Measurements from ENCODE around the gene INPP5A. TPM values are rescaled to one million over a fixed set of nuclear protein-coding genes. Genes with fewer than 3 reads are reported as not detected.

INPP5A gene
- total RNA-seq, 1 experiment from 2014 or later: 44.5 TPM

DNA sequence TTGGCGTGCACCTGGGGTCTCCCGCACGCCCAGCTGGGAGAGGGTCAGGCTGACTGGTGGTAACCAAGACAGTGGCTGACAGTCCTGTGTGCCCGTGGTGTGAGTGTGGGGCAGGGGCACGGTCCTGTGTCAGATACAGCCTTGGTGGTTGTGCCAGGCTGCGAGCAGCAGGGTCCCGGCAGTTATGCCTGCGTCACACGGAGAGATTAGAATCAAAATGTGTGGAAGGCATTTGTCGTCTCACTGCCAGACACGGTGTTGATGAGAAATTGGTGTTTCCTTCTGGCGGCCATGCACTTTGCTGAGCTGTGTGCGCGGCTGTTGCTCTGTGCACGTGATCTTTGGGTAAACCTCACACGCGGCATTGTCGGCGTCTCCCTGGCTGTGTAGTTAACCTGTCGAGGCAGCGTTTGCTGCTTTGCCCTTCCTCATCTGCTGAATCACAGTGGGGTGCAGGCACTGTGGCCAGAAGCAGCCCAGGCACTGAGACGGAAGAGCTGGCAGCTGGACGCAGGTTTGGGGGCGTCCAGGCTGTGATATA lies 160.7 kb downstream of the INPP5A start:
- no peak overlapping the region for H3K27ac Mint-ChIP-seq (ENCODE audit: unreplicated experiment)

DNA sequence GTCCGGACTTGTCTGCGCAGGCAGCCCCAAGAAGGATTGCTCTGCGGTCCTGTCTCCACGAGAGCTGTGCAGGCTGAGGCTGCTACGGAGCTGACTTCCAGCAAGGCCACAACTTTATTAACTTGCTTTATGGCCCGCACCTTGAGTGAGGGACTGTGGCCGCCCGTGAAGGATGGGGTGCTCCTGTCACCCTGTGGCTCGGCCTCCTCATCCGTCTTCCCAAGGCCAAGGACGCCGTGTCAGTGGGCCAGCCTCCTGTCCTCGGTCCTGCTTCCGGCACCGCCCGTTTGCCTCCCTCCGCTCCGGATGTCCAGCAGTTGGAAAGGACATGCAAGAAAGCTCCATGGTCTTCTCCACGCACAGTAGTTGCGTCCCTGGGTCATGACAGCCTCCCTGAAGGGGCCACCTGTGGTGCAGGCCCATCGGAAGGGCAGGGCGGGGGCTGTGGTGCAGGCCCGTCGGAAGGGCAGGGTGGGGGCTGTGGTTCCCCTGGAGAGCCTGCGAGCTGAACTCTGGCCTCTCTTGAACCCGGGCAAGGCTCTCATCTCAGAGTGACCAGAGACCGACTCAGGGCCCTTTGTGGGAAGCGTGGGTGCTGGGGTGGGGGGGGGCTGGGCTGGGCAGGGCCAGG lies 161.3 kb downstream of the INPP5A start:
- H3K4me3 Mint-ChIP-seq (ENCODE audit: unreplicated experiment): no peak overlapping the region
- peaks cover 4% of the 10 kb centered on the region for H3K9me3 Mint-ChIP-seq (ENCODE audit: unreplicated experiment)
- no peak overlapping the region for H3K27ac Mint-ChIP-seq (ENCODE audit: unreplicated experiment)
- H3K4me1 Mint-ChIP-seq (ENCODE audit: low read depth, unreplicated experiment): no peaks in the 10 kb centered on the region
- intact Hi-C loops (cut with micrococcal nuclease; ENCODE audit: unreplicated experiment): no loop called here
- H3K36me3 ChIP-seq (ENCODE audit: control insufficient read depth, insufficient read depth, low read length): no peaks in the 10 kb centered on the region; the same call in 1 of the 2 replicates
- H3K9me3 ChIP-seq: no peaks in the 10 kb centered on the region
- peak in 1 of 2 experiments; percentile 26 for DNase-seq
- no peaks in the 10 kb centered on the region for H3K27me3 ChIP-seq (replicated peaks; ENCODE audit: control insufficient read depth, insufficient read depth, low read length)
- TF ChIP-seq, protein P1, sequence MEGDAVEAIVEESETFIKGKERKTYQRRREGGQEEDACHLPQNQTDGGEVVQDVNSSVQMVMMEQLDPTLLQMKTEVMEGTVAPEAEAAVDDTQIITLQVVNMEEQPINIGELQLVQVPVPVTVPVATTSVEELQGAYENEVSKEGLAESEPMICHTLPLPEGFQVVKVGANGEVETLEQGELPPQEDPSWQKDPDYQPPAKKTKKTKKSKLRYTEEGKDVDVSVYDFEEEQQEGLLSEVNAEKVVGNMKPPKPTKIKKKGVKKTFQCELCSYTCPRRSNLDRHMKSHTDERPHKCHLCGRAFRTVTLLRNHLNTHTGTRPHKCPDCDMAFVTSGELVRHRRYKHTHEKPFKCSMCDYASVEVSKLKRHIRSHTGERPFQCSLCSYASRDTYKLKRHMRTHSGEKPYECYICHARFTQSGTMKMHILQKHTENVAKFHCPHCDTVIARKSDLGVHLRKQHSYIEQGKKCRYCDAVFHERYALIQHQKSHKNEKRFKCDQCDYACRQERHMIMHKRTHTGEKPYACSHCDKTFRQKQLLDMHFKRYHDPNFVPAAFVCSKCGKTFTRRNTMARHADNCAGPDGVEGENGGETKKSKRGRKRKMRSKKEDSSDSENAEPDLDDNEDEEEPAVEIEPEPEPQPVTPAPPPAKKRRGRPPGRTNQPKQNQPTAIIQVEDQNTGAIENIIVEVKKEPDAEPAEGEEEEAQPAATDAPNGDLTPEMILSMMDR (IDR thresholded peaks at IDR 0.05; ENCODE audit: insufficient read depth in 1 of 2, low read depth in 1 of 2, low read length in 1 of 2, severe bottlenecking in 1 of 2, unreplicated experiment in 1 of 2): no peak
- no TSS peak for BruUV-seq (replicated peaks)
- H3K36me3 Mint-ChIP-seq (ENCODE audit: insufficient read depth, unreplicated experiment): peaks cover 8% of the 10 kb centered on the region
- no peaks in the 10 kb centered on the region for H3K27me3 Mint-ChIP-seq (ENCODE audit: insufficient read depth, unreplicated experiment)
- POLR2A ChIA-PET: no interaction called here
- H3K4me3 ChIP-seq (ENCODE audit: low read depth, low read length): no peak overlapping the region
- CTCF ChIA-PET: no interaction called here
- H3K4me1 ChIP-seq: no peaks in the 10 kb centered on the region

More for the DNA sequence above, 160.7 kb downstream of the INPP5A start:
- Histone ChIP-seq H3K9me3 (no peaks in the 10 kb centered on the region), H3K4me1 (no peaks in the 10 kb centered on the region), H3K27me3 (replicated peaks; ENCODE audit: control insufficient read depth, insufficient read depth, low read length) (no peaks in the 10 kb centered on the region), H3K36me3 (ENCODE audit: control insufficient read depth, insufficient read depth, low read length) (no peaks in the 10 kb centered on the region; the same call in 1 of the 2 replicates), H3K4me3 (ENCODE audit: low read depth, low read length) (no peak overlapping the region)
- intact Hi-C loops (cut with micrococcal nuclease; ENCODE audit: unreplicated experiment): no loop called here
- CTCF ChIA-PET: no interaction called here
- POLR2A ChIA-PET: no interaction called here
- no TSS peak for BruUV-seq (replicated peaks)
- Mint-ChIP-seq H3K4me1 (ENCODE audit: low read depth, unreplicated experiment) (no peaks in the 10 kb centered on the region), H3K9me3 (ENCODE audit: unreplicated experiment) (peaks cover 10% of the 10 kb centered on the region), H3K4me3 (ENCODE audit: unreplicated experiment) (no peak overlapping the region), H3K27me3 (ENCODE audit: insufficient read depth, unreplicated experiment) (no peaks in the 10 kb centered on the region), H3K36me3 (ENCODE audit: insufficient read depth, unreplicated experiment) (peaks cover 8% of the 10 kb centered on the region)
- TF ChIP-seq, protein P1 (IDR thresholded peaks at IDR 0.05; ENCODE audit: insufficient read depth in 1 of 2, low read depth in 1 of 2, low read length in 1 of 2, severe bottlenecking in 1 of 2, unreplicated experiment in 1 of 2): no peak
- DNase-seq: no peak

DNA sequence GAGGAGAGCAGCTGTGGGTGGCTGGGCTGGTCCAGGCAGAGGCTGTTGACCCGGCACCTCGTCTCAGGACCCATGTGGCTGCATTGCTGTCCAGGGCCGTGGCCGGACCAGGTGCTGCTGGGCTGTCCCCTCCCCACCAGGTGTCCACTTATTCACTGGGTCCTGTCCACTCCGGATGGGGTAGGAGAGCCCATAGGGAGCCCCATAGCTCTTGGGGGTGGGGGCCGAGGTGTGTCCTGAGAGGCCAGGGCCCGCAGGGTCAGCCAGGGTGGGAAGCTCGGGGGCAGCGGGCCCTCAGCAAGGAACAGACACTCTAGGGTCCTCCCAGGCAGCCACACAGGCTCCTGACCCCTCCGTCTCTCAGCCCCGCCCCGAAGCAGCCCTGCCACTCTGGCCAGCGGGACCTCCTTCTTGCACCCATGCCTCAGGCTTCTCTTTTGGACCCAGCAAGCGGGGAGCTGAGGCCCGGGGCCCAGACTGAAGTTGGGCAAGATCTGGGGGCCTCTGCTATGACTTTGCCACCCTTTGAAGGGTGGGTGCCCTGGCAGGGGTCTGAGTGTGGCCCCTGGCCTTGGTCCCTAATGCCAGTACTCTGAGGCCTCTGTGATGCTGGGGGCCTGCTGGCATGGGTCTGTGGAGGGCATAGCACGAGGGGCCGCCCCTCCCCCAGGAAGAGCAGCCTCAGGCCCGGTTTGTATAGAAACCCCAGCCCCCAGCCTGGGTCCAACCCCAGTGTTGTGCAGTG lies 162.0 kb downstream of the INPP5A start:
- Mint-ChIP-seq H3K9me3 (ENCODE audit: unreplicated experiment) (no peaks in the 10 kb centered on the region), H3K27me3 (ENCODE audit: insufficient read depth, unreplicated experiment) (no peaks in the 10 kb centered on the region), H3K36me3 (ENCODE audit: insufficient read depth, unreplicated experiment) (peaks cover 8% of the 10 kb centered on the region), H3K4me1 (ENCODE audit: low read depth, unreplicated experiment) (no peaks in the 10 kb centered on the region), H3K27ac (ENCODE audit: unreplicated experiment) (no peak overlapping the region), H3K4me3 (ENCODE audit: unreplicated experiment) (no peak overlapping the region)
- CTCF ChIA-PET: no interaction called here
- no peak overlapping the region for H3K4me3 ChIP-seq (ENCODE audit: low read depth, low read length)
- no peaks in the 10 kb centered on the region for H3K4me1 ChIP-seq
- H3K27me3 ChIP-seq (replicated peaks; ENCODE audit: control insufficient read depth, insufficient read depth, low read length): no peaks in the 10 kb centered on the region
- DNase-seq: peak in 1 of 2 experiments; percentile 32
- H3K36me3 ChIP-seq (ENCODE audit: control insufficient read depth, insufficient read depth, low read length): no peaks in the 10 kb centered on the region; the same call in 1 of the 2 replicates
- TF ChIP-seq, protein P1 (IDR thresholded peaks at IDR 0.05; ENCODE audit: insufficient read depth in 1 of 2, low read depth in 1 of 2, low read length in 1 of 2, severe bottlenecking in 1 of 2, unreplicated experiment in 1 of 2): no peak
- BruUV-seq (replicated peaks): no TSS peak
- H3K9me3 ChIP-seq: no peaks in the 10 kb centered on the region
- POLR2A ChIA-PET: no interaction called here
- intact Hi-C loops (cut with micrococcal nuclease; ENCODE audit: unreplicated experiment): no loop called here
